Neural cell (in vitro differentiated cells): ENCODE measurements around the gene TMSB15C.
A peak's percentile ranks its signal among the peaks of the same experiment; 100 is the strongest.

ENCODE experiments used
- CTCF ChIP-seq: fragments of 450-650 bp; IDR thresholded peaks from 2 replicates; pipeline ENCODE4 v1.5.1; 2014; ENCODE audit warnings: antibody characterized with exemption, mild to moderate bottlenecking, moderate library complexity; ENCODE audit not compliant: poor library complexity, severe bottlenecking
- EP300 ChIP-seq: fragments of 450-650 bp; conservative IDR thresholded peaks from 2 replicates; pipeline ENCODE4 v1.6.1; 2014; ENCODE audit warnings: antibody characterized with exemption, mild to moderate bottlenecking, moderate library complexity; ENCODE audit not compliant: poor library complexity, severe bottlenecking
- EZH2 ChIP-seq: fragments of 200-600, 300-800 bp; shearing (Covaris generic), sonication (generic); IDR thresholded peaks from 2 replicates; pipeline ENCODE4 v1.6.1; 2014; ENCODE audit warnings: antibody characterized with exemption, low read length, borderline replicate concordance, mild to moderate bottlenecking; ENCODE audit not compliant: insufficient read depth, poor library complexity, severe bottlenecking
- RAD21 ChIP-seq: fragments of 450-650 bp; conservative IDR thresholded peaks from 2 replicates; pipeline ENCODE4 v1.6.1; 2014; ENCODE audit warnings: antibody characterized with exemption, mild to moderate bottlenecking, moderate library complexity
- TF ChIP-seq, protein P1 (sequence below): IDR thresholded peaks from 2 replicates; pipeline ENCODE4 v1.6.1; 2012; ENCODE audit warnings: borderline replicate concordance

DNA sequence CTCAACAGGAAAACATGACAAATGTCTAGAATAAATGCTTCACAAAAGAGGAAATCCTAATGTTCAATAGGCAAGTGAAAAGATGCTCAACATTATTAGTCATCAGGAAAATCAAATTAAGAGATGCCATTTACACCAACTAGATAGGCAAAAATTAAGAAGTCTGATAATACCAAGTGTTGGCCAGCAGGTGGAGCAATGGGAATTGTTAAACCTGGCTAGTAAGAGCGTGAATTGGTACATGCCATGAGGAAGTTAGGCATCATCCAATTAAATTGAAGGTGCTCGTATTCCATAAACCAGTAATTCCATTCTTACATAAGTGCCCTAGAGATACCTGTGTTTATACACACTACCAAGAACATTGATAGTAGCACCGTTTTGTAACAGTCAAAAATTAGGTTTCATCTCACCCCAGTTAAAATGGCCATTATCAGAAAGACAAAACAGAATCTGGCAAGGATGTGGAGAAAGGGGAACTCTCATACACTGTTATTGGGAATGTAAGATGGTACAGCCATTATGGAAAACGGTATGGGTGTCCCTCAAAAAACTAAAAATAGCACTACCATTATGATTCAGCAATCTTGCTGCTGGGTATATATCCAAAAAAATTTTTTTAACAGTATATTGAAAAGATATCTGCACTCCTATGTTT, 22.2 kb upstream of the TMSB15C start:
- TF ChIP-seq CTCF (peak; percentile 71), EZH2 (no peak), EP300 (no peak), RAD21 (peak; percentile 65)
- TF ChIP-seq, protein P1, sequence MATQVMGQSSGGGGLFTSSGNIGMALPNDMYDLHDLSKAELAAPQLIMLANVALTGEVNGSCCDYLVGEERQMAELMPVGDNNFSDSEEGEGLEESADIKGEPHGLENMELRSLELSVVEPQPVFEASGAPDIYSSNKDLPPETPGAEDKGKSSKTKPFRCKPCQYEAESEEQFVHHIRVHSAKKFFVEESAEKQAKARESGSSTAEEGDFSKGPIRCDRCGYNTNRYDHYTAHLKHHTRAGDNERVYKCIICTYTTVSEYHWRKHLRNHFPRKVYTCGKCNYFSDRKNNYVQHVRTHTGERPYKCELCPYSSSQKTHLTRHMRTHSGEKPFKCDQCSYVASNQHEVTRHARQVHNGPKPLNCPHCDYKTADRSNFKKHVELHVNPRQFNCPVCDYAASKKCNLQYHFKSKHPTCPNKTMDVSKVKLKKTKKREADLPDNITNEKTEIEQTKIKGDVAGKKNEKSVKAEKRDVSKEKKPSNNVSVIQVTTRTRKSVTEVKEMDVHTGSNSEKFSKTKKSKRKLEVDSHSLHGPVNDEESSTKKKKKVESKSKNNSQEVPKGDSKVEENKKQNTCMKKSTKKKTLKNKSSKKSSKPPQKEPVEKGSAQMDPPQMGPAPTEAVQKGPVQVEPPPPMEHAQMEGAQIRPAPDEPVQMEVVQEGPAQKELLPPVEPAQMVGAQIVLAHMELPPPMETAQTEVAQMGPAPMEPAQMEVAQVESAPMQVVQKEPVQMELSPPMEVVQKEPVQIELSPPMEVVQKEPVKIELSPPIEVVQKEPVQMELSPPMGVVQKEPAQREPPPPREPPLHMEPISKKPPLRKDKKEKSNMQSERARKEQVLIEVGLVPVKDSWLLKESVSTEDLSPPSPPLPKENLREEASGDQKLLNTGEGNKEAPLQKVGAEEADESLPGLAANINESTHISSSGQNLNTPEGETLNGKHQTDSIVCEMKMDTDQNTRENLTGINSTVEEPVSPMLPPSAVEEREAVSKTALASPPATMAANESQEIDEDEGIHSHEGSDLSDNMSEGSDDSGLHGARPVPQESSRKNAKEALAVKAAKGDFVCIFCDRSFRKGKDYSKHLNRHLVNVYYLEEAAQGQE, result no peak
